GM23338 (cell line): ENCODE results near the gene CYSRT1.

Source experiments
- CREB1 ChIP-seq: fragments of 250-450 bp; sonication (Bioruptor Pico); IDR thresholded peaks from 2 replicates; pipeline ENCODE4 v1.5.0; 2020; ENCODE audit warnings: low read depth, mild to moderate bottlenecking, moderate library complexity
- EZH2 ChIP-seq: fragments of 200-600 bp; sonication (generic); IDR thresholded peaks from one replicate; pipeline ENCODE4 v1.8.0; 2017; ENCODE audit warnings: antibody characterized with exemption, mild to moderate bottlenecking, low read depth; ENCODE audit not compliant: unreplicated experiment
- POLR2AphosphoS5 ChIP-seq: IDR thresholded peaks from 2 replicates; pipeline ENCODE4 v1.6.1; 2016; ENCODE audit warnings: antibody characterized with exemption, low read depth
- TF ChIP-seq, protein P1 (sequence below), 2 experiments: fragments of 200-600 bp in 1 of 2; sonication (generic) in 1 of 2; conservative IDR thresholded peaks; 2 replicates each; pipeline versions ENCODE4 v1.5.1 to v1.6.1; 2016 to 2017; ENCODE audit warnings: antibody characterized with exemption in 2 of 2, low read depth in 2 of 2, mild to moderate bottlenecking in 2 of 2, moderate library complexity in 1 of 2
- TF ChIP-seq, protein P2 (sequence below): IDR thresholded peaks from one replicate; pipeline ENCODE4 v1.6.1; 2018; ENCODE audit warnings: antibody characterized with exemption; ENCODE audit not compliant: unreplicated experiment

DNA sequence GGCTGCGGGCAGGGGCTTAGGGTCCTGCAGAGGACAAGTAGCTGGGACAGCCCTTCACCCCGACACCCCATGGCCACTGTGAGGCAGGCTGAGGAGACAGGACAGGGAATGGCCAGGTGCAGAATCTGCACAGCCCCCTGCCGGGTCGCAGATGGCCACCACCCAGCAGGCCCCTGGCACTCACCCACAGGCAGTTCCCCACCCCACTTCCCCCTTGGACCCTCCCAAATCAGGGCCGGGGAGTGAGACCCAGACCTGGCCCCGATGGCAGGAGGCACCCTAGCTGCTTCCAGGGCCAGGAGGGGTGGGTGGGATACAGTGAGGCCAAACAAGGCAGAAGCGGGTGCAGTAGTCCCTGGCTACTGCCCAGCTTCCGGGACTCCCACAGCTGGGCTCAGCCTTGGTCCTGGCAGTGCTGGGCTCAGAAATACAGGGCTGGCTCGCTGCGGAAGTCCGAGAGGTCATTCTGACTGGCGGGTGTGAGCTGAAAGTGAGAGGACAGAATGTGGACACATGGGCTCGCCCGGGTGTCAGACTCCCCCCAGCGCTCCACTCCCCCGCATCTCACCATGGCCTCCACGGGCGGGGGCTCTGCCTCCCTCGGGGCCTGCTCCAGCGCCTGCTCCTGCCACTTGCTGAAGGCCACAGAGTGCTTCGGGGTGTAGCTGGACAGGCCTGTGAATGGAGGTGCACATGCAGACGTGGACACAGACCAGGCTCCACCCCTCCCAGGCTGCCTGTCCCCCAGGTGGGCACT, 33.1 kb upstream of the CYSRT1 start:
- TF ChIP-seq POLR2AphosphoS5 (no peak), EZH2 (no peak), CREB1 (CRISPR knock-in tag) (no peak)
- TF ChIP-seq, protein P1, sequence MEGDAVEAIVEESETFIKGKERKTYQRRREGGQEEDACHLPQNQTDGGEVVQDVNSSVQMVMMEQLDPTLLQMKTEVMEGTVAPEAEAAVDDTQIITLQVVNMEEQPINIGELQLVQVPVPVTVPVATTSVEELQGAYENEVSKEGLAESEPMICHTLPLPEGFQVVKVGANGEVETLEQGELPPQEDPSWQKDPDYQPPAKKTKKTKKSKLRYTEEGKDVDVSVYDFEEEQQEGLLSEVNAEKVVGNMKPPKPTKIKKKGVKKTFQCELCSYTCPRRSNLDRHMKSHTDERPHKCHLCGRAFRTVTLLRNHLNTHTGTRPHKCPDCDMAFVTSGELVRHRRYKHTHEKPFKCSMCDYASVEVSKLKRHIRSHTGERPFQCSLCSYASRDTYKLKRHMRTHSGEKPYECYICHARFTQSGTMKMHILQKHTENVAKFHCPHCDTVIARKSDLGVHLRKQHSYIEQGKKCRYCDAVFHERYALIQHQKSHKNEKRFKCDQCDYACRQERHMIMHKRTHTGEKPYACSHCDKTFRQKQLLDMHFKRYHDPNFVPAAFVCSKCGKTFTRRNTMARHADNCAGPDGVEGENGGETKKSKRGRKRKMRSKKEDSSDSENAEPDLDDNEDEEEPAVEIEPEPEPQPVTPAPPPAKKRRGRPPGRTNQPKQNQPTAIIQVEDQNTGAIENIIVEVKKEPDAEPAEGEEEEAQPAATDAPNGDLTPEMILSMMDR (conservative IDR thresholded peaks at IDR 0.05; ENCODE audit: low read depth in 2 of 2): no peak
- TF ChIP-seq, protein P2, sequence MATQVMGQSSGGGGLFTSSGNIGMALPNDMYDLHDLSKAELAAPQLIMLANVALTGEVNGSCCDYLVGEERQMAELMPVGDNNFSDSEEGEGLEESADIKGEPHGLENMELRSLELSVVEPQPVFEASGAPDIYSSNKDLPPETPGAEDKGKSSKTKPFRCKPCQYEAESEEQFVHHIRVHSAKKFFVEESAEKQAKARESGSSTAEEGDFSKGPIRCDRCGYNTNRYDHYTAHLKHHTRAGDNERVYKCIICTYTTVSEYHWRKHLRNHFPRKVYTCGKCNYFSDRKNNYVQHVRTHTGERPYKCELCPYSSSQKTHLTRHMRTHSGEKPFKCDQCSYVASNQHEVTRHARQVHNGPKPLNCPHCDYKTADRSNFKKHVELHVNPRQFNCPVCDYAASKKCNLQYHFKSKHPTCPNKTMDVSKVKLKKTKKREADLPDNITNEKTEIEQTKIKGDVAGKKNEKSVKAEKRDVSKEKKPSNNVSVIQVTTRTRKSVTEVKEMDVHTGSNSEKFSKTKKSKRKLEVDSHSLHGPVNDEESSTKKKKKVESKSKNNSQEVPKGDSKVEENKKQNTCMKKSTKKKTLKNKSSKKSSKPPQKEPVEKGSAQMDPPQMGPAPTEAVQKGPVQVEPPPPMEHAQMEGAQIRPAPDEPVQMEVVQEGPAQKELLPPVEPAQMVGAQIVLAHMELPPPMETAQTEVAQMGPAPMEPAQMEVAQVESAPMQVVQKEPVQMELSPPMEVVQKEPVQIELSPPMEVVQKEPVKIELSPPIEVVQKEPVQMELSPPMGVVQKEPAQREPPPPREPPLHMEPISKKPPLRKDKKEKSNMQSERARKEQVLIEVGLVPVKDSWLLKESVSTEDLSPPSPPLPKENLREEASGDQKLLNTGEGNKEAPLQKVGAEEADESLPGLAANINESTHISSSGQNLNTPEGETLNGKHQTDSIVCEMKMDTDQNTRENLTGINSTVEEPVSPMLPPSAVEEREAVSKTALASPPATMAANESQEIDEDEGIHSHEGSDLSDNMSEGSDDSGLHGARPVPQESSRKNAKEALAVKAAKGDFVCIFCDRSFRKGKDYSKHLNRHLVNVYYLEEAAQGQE: no peak
